Aorta (tissue), 5 donors: ENCODE results near the gene PCDHA7. TPM values are rescaled to one million over a fixed set of nuclear protein-coding genes. Genes with fewer than 3 reads are reported as not detected.
"Not testable (repeated sequence)": the region's sequence is repeated elsewhere in the genome, so short reads cannot be mapped to it uniquely, and the experiment has no call there.

ENCODE experiments used
- ATAC-seq: fragments of 200-7000 bp; cut with Tn5 transposase; one replicate; pipeline ENCODE4 v1.9.1; 2022; ENCODE audit warnings: moderate library complexity; ENCODE audit not compliant: low FRiP score
- DNase-seq, 2 donors: peaks; one replicate each; pipeline ENCODE4 v3.0.0-alpha.2; 2020
- H3K27ac ChIP-seq, 2 donors: one replicate each; pipeline ENCODE4 v1.5.1; 2013; ENCODE audit warnings: low read length in 2 of 2, mild to moderate bottlenecking in 2 of 2, moderate library complexity in 2 of 2, control low read depth in 1 of 2, inconsistent platforms in 1 of 2, low read depth in 1 of 2
- H3K27me3 ChIP-seq, 2 donors: one replicate each; pipeline ENCODE4 v1.6.1; 2013; ENCODE audit warnings: control low read depth in 1 of 2, low read length in 1 of 2, mild to moderate bottlenecking in 1 of 2, moderate library complexity in 1 of 2; ENCODE audit not compliant: insufficient read depth in 2 of 2, control insufficient read depth in 1 of 2
- H3K36me3 ChIP-seq, 2 donors: one replicate each; pipeline ENCODE4 v1.6.1; 2013; ENCODE audit warnings: control low read depth in 1 of 2, low read length in 1 of 2, mild to moderate bottlenecking in 1 of 2; ENCODE audit not compliant: insufficient read depth in 2 of 2, control insufficient read depth in 1 of 2
- H3K4me1 ChIP-seq, 2 donors: one replicate each; pipeline ENCODE4 v1.6.1; 2013; ENCODE audit warnings: low read length in 2 of 2, control low read depth in 1 of 2, mild to moderate bottlenecking in 1 of 2, moderate library complexity in 1 of 2; ENCODE audit not compliant: insufficient read depth in 2 of 2, control insufficient read depth in 1 of 2
- H3K4me3 ChIP-seq, 2 donors: one replicate each; pipeline ENCODE4 v1.5.1; 2013; ENCODE audit warnings: low read length in 2 of 2, control low read depth in 1 of 2, mild to moderate bottlenecking in 1 of 2
- H3K9me3 ChIP-seq: one replicate; pipeline ENCODE4 v1.6.1; 2013; ENCODE audit warnings: mild to moderate bottlenecking, low read length; ENCODE audit not compliant: control insufficient read depth
- WGBS, 2 donors: extraction: QIAGEN DNeasy Blood & Tissue Kit; methylation state at CpG; one replicate each; pipeline ENCODE4 v1.1.7; 2013; 5-methylcytosine and 5-hydroxymethylcytosine counted together
- intact Hi-C, 2 donors: fragments of 100-400 bp; cut with DNase I; formaldehyde crosslinking; loops; one replicate each; pipeline versions ENCODE4 v1.14.2 to v1.15.0; 2022
- long read RNA-seq, 2 donors: library from polyadenylated mRNA; unstranded; transcript quantifications; one replicate each; pipeline ENCODE4 v2.0.0, GENCODE V29; 2020 to 2021
- polyA plus RNA-seq, 2 donors: library from polyadenylated mRNA; stranded (reverse); fragments of 200-250 nt; gene quantifications; one replicate each; pipeline ENCODE4 v1.2.3, GENCODE V29; 2013
- total RNA-seq, 2 donors: library from RNA; stranded (reverse); fragmentation: NEBNext Ultra II Directional; extraction: Animal tissue kit (Norgen Biotek cat#: 25700); gene quantifications; one replicate each; pipeline ENCODE4 v1.2.1, GENCODE V29; 2021
- donor health status: healthy with polysubstance abuse.
- donor health status: Bipolar disorder and iron deficiency.
- donor health status: DM: no; HTN: no; CAD: no.
- donor health status: DM: no; HTN: no; CAD: no.
- donor health status: DM: yes; HTN: yes; CAD: no.

Gene PCDHA7, protein sequence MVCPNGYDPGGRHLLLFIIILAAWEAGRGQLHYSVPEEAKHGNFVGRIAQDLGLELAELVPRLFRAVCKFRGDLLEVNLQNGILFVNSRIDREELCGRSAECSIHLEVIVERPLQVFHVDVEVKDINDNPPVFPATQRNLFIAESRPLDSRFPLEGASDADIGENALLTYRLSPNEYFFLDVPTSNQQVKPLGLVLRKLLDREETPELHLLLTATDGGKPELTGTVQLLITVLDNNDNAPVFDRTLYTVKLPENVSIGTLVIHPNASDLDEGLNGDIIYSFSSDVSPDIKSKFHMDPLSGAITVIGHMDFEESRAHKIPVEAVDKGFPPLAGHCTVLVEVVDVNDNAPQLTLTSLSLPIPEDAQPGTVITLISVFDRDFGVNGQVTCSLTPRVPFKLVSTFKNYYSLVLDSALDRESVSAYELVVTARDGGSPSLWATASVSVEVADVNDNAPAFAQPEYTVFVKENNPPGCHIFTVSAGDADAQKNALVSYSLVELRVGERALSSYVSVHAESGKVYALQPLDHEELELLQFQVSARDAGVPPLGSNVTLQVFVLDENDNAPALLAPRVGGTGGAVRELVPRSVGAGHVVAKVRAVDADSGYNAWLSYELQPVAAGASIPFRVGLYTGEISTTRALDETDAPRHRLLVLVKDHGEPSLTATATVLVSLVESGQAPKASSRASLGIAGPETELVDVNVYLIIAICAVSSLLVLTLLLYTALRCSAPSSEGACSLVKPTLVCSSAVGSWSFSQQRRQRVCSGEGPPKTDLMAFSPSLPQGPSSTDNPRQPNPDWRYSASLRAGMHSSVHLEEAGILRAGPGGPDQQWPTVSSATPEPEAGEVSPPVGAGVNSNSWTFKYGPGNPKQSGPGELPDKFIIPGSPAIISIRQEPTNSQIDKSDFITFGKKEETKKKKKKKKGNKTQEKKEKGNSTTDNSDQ
- under 1 TPM; 0.32 to 0.57 TPM for total RNA-seq
- polyA plus RNA-seq: under 1 TPM in 1 of 2 donors, not detected in 1; 0.13 TPM
- long read RNA-seq, donor 1: 0 reads
- long read RNA-seq, donor 2: 0 reads

- H3K9me3 ChIP-seq: peaks cover 24% of the 10 kb centered on the region
- H3K4me1 ChIP-seq: no peaks in the 10 kb centered on the region
- no peaks in the 10 kb centered on the region for H3K27me3 ChIP-seq
- no peak within 1 kb of the TSS for H3K27ac ChIP-seq
- intact Hi-C loops: no loop called here
- H3K36me3 ChIP-seq: no peaks in the 10 kb centered on the region
- DNase-seq (no peak), ATAC-seq (no peak)
- 7 to 10% methylated on average over 8 of the region's 8 CpGs for WGBS, 2 donors
- no peak within 1 kb of the TSS for H3K4me3 ChIP-seq
Observed at GRCh38 chr5:140833993-140834392, at the start of gene PCDHA7. PCDHA7 (plus strand) TSS chr5:140834269; CDS start chr5:140834384, 115 bp downstream.

DNA sequence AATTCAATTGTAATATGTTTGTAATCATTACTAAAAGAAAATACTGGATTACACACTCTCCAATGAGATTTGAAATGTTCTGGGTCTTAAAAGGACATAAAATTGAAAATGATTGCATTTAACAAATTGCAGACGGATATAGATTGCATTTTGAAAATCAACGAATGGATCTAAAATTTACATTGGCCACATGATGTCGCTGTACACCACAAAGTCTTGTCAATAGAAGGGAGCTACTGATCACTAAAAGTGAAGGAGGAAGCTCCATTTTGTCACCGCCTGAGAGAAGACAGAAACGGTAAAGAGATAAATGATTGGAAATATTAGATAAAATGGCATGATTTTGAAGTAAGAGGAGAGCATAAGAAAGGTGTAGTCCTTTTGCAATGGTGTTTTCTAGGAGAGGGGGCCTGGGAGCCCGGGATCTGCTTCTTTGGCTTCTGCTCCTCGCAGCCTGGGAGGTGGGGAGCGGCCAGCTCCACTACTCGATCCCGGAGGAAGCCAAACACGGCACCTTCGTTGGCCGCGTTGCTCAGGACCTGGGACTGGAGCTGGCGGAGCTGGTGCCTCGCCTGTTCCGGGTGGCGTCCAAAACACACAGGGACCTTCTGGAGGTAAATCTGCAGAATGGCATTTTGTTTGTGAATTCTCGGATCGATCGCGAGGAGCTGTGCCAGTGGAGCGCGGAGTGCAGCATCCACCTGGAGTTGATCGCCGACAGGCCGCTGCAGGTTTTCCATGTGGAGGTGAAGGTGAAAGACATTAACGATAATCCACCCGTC, 48.0 kb upstream of the PCDHA7 start, which contains the start of gene PCDHA1:
Gene PCDHA1 (plus strand): TSS at position 236 of the 782 bp plus-strand sequence.
- H3K4me3 ChIP-seq: no peak within 1 kb of the TSS
- 15 to 17% methylated on average over 29 of the region's 29 CpGs for WGBS, 2 donors
- no peaks in the 10 kb centered on the region for H3K4me1 ChIP-seq
- no peaks in the 10 kb centered on the region for H3K36me3 ChIP-seq
- no peaks in the 10 kb centered on the region for H3K27me3 ChIP-seq
- peaks cover 37% of the 10 kb centered on the region for H3K9me3 ChIP-seq
- intact Hi-C loops: no loop called here
- DNase-seq (no peak), ATAC-seq (no peak)
- H3K27ac ChIP-seq: no peak within 1 kb of the TSS

DNA sequence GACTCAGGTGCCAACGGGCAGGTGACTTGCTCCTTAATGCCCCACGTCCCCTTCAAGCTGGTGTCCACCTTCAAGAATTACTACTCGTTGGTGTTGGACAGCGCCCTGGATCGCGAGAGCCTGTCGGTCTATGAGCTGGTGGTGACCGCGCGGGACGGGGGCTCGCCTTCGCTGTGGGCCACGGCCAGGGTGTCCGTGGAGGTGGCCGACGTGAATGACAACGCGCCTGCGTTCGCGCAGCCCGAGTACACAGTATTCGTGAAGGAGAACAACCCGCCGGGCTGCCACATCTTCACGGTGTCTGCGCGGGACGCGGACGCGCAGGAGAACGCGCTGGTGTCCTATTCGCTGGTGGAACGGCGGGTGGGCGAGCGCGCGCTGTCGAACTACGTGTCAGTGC, 46.6 kb upstream of the PCDHA7 start:
- ATAC-seq, H3K27ac ChIP-seq, intact Hi-C loops, H3K4me3 ChIP-seq, H3K36me3 ChIP-seq, H3K27me3 ChIP-seq, H3K4me1 ChIP-seq: not testable (repeated sequence)
- DNase-seq: peak in 1 of 2 donors; percentile 73
- H3K9me3 ChIP-seq: peaks cover 31% of the 10 kb centered on the region
- WGBS, 2 donors: 30% methylated on average over 44 of the region's 44 CpGs

DNA sequence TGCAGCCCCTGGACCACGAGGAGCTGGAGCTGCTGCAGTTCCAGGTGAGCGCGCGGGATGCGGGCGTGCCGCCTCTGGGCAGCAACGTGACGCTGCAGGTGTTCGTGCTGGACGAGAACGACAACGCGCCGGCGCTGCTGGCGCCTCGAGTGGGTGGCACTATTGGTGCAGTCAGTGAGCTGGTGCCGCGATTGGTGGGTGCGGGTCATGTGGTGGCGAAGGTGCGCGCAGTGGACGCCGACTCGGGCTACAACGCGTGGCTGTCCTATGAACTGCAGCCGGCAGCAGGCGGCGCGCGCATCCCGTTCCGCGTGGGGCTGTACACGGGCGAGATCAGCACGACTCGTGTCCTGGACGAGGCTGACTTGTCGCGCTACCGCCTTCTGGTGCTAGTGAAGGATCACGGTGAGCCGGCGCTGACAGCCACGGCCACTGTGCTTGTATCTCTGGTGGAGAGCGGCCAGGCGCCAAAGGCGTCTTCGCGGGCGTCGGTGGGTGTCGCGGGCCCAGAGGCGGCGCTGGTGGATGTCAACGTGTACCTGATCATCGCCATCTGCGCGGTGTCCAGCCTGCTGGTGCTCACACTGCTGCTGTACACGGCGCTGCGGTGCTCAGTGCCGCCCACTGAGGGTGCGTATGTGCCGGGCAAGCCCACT, 46.1 kb upstream of the PCDHA7 start:
- peaks cover 27% of the 10 kb centered on the region for H3K9me3 ChIP-seq
- peak in 1 of 2 donors; percentile 66 for DNase-seq
- H3K4me3 ChIP-seq, H3K27ac ChIP-seq, ATAC-seq, H3K27me3 ChIP-seq, intact Hi-C loops, H3K36me3 ChIP-seq, H3K4me1 ChIP-seq: not testable (repeated sequence)
- WGBS, 2 donors: 27 to 28% methylated on average over 64 to 70 of the region's 70 CpGs

GRCh38 chr5:140791089-140791488, 43.0 kb upstream of the PCDHA7 start:
- H3K27me3 ChIP-seq: no peaks in the 10 kb centered on the region
- WGBS, 2 donors: 24 to 27% methylated on average over 2 of the region's 2 CpGs
- intact Hi-C loops: no loop called here

DNA sequence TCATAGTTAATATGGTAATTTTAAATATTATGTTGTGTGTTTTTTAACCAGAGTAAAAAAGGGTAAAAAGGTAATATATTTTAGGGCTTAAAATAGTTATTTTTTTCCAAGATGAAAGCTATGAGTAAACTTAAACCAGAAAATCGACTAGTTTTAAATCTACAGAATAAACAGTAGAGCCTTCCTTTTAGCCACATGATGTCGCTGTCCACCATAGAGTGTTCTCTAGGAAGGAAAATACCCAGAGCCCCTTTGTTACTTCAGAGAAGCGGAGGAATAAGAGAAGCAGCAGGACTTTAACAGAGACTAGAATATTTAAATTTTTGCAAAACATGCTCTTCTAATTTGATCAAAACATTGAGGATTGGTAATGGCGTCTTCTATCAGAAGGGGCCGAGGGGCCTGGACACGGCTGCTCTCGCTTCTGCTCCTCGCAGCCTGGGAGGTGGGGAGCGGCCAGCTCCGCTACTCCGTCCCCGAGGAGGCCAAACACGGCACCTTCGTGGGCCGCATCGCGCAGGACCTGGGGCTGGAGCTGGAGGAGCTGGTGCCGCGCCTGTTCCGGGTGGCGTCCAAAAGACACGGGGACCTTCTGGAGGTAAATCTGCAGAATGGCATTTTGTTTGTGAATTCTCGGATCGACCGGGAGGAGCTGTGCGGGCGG, 39.3 kb upstream of the PCDHA7 start, which contains the start of gene PCDHA2:
Gene PCDHA2 (plus strand): TSS at position 258 of the 664 bp plus-strand sequence.
- no peak for DNase-seq
- Histone ChIP-seq H3K27ac (no peak within 1 kb of the TSS), H3K4me3 (no peak within 1 kb of the TSS), H3K36me3 (no peaks in the 10 kb centered on the region), H3K9me3 (peaks cover 14% of the 10 kb centered on the region), H3K27me3 (no peaks in the 10 kb centered on the region), H3K4me1 (no peaks in the 10 kb centered on the region)
- no peak for ATAC-seq
- WGBS, 2 donors: 14 to 18% methylated on average over 27 of the region's 27 CpGs
- intact Hi-C loops: no loop called here

More at GRCh38 chr5:140791089-140791488, 43.0 kb upstream of the PCDHA7 start:
- Histone ChIP-seq H3K4me3 (no peak overlapping the region), H3K9me3 (peaks cover 26% of the 10 kb centered on the region), H3K27ac (no peak overlapping the region), H3K36me3 (no peaks in the 10 kb centered on the region), H3K4me1 (no peaks in the 10 kb centered on the region)
- DNase-seq (no peak), ATAC-seq (no peak)

- Histone ChIP-seq H3K36me3 (no peaks in the 10 kb centered on the region), H3K4me1 (no peaks in the 10 kb centered on the region), H3K4me3 (no peak overlapping the region), H3K27ac (no peak overlapping the region), H3K27me3 (no peaks in the 10 kb centered on the region), H3K9me3 (peaks cover 14% of the 10 kb centered on the region)
- no peak for ATAC-seq
- DNase-seq: no peak
- 16 to 17% methylated on average over 15 of the region's 15 CpGs for WGBS, 2 donors
- intact Hi-C loops: no loop called here
Observed at GRCh38 chr5:140795259-140795641, 38.8 kb upstream of the PCDHA7 start.
